Activated CD4-positive, alpha-beta memory T cell treated with anti-CD3 and anti-CD28 coated beads, Interleukin-2, amount 10 ng/mL, durations not matched to agents 7 days and 5 days (primary cell): ENCODE results near the gene LRRC56. TPM values are rescaled to one million over a fixed set of nuclear protein-coding genes. Genes with fewer than 3 reads are reported as not detected.

Source experiments
- CTCF ChIA-PET: fragments of 350-600 bp; sonication (Branson Sonifier 250); formaldehyde crosslinking; loops from one replicate; lab custom pipeline; 2021; ENCODE audit warnings: antibody characterized with exemption, inconsistent platforms; lab: Charles Lee
- POLR2A ChIA-PET: fragments of 350-600 bp; sonication (Branson Sonifier 250); formaldehyde crosslinking; loops from one replicate; lab custom pipeline; 2021; ENCODE audit warnings: antibody characterized with exemption; lab: Charles Lee
- DNase-seq: peaks from one replicate; pipeline ENCODE4 v3.0.0-alpha.2; 2020
- H3K27ac Mint-ChIP-seq: one replicate; pipeline ENCODE4 v1.8.0; 2021; ENCODE audit warnings: mild to moderate bottlenecking, mixed read lengths
- H3K27me3 Mint-ChIP-seq: one replicate; pipeline ENCODE4 v1.8.0; 2021; ENCODE audit warnings: mixed read lengths
- H3K36me3 Mint-ChIP-seq: one replicate; pipeline ENCODE4 v1.8.0; 2021; ENCODE audit warnings: low read depth, mixed read lengths
- H3K4me1 Mint-ChIP-seq: one replicate; pipeline ENCODE4 v1.8.0; 2021; ENCODE audit warnings: mixed read lengths
- H3K4me3 Mint-ChIP-seq: one replicate; pipeline ENCODE4 v1.8.0; 2021; ENCODE audit warnings: mild to moderate bottlenecking, mixed read lengths
- H3K9me3 Mint-ChIP-seq: one replicate; pipeline ENCODE4 v1.8.0; 2021; ENCODE audit warnings: mixed read lengths
- total RNA-seq, 2 experiments: library from RNA; stranded (reverse); gene quantifications; one replicate each; pipeline ENCODE4 v1.2.3, GENCODE V29; 2021

LRRC56 gene
- total RNA-seq, 2 experiments from 2014 or later, result 2.2 to 2.5 TPM

- H3K27me3 Mint-ChIP-seq, result no peaks in the 10 kb centered on the region
- H3K27ac Mint-ChIP-seq, result no peak overlapping the region
- no peak overlapping the region for H3K4me3 Mint-ChIP-seq
- H3K4me1 Mint-ChIP-seq, result peaks cover 19% of the 10 kb centered on the region
- DNase-seq, result no peak
- no peaks in the 10 kb centered on the region for H3K9me3 Mint-ChIP-seq
- peaks cover 51% of the 10 kb centered on the region for H3K36me3 Mint-ChIP-seq
- ChIA-PET CTCF (no interaction called here), POLR2A (no interaction called here)
These were observed 40.3 kb upstream of the LRRC56 start for GRCh38 chr11:496834-497564.

GRCh38 chr11:497565-498296 is 39.6 kb upstream of the LRRC56 start:
- peak overlapping the region; percentile 38 for H3K27ac Mint-ChIP-seq
- no peak for DNase-seq
- no peak overlapping the region for H3K4me3 Mint-ChIP-seq
- H3K9me3 Mint-ChIP-seq, result no peaks in the 10 kb centered on the region
- ChIA-PET CTCF (no interaction called here), POLR2A (interaction anchor here (1.1 kb wide), 1 partner anchor 9 kb away, joined by 5 read pairs; the partner anchor contains the start of gene RNH1)
- H3K4me1 Mint-ChIP-seq, result peaks cover 22% of the 10 kb centered on the region
- peaks cover 51% of the 10 kb centered on the region for H3K36me3 Mint-ChIP-seq
- H3K27me3 Mint-ChIP-seq, result no peaks in the 10 kb centered on the region

- Mint-ChIP-seq H3K4me1 (peaks cover 29% of the 10 kb centered on the region), H3K4me3 (no peak overlapping the region), H3K36me3 (peaks cover 51% of the 10 kb centered on the region), H3K27ac (no peak overlapping the region), H3K9me3 (no peaks in the 10 kb centered on the region), H3K27me3 (no peaks in the 10 kb centered on the region)
- no peak for DNase-seq
- ChIA-PET CTCF (no interaction called here), POLR2A (interaction anchor here (1.1 kb wide), 1 partner anchor 8 kb away, joined by 5 read pairs; the partner anchor contains the start of gene RNH1)
These were observed 38.8 kb upstream of the LRRC56 start for GRCh38 chr11:498297-499181.

- CTCF ChIA-PET, result no interaction called here
These were observed 37.9 kb upstream of the LRRC56 start for GRCh38 chr11:499201-500076.

GRCh38 chr11:501001-501682 is 36.2 kb upstream of the LRRC56 start:
- H3K27ac Mint-ChIP-seq, result no peak overlapping the region

More at GRCh38 chr11:499201-500076, 37.9 kb upstream of the LRRC56 start:
- DNase-seq, result no peak
- no peaks in the 10 kb centered on the region for H3K9me3 Mint-ChIP-seq
- peaks cover 33% of the 10 kb centered on the region for H3K4me1 Mint-ChIP-seq
- POLR2A ChIA-PET, result interaction anchor here (1.1 kb wide), 2 partner anchors 7 to 43 kb away, joined by 3 to 5 read pairs; partner anchors contain the start of gene RNH1
- peaks cover 48% of the 10 kb centered on the region for H3K36me3 Mint-ChIP-seq
- H3K27ac Mint-ChIP-seq, result no peak overlapping the region
- H3K4me3 Mint-ChIP-seq, result no peak overlapping the region
- no peaks in the 10 kb centered on the region for H3K27me3 Mint-ChIP-seq

GRCh38 chr11:501683-502287 is 35.5 kb upstream of the LRRC56 start:
- Mint-ChIP-seq H3K4me3 (no peak overlapping the region), H3K27me3 (no peaks in the 10 kb centered on the region), H3K9me3 (no peaks in the 10 kb centered on the region), H3K27ac (peak overlapping the region; percentile 31), H3K4me1 (peaks cover 46% of the 10 kb centered on the region), H3K36me3 (peaks cover 43% of the 10 kb centered on the region)
- ChIA-PET CTCF (no interaction called here), POLR2A (interaction anchor here (1.5 kb wide), 1 partner anchor 52 kb away, joined by 9 read pairs; the partner anchor contains the start of gene PTDSS2)
- DNase-seq, result no peak

More at GRCh38 chr11:501001-501682, 36.2 kb upstream of the LRRC56 start:
- H3K36me3 Mint-ChIP-seq, result peaks cover 42% of the 10 kb centered on the region
- H3K27me3 Mint-ChIP-seq, result no peaks in the 10 kb centered on the region
- H3K4me3 Mint-ChIP-seq, result no peak overlapping the region
- ChIA-PET CTCF (no interaction called here), POLR2A (interaction anchor here (1.5 kb wide), 1 partner anchor 52 kb away, joined by 9 read pairs; the partner anchor contains the start of gene PTDSS2)
- H3K9me3 Mint-ChIP-seq, result no peaks in the 10 kb centered on the region
- no peak for DNase-seq
- H3K4me1 Mint-ChIP-seq, result peaks cover 45% of the 10 kb centered on the region

- Mint-ChIP-seq H3K4me3 (no peak overlapping the region), H3K27ac (peak overlapping the region; percentile 81), H3K27me3 (no peaks in the 10 kb centered on the region)
These were observed 34.8 kb upstream of the LRRC56 start for GRCh38 chr11:502288-503178.

GRCh38 chr11:503179-503981 is 33.9 kb upstream of the LRRC56 start:
- DNase-seq, result peak; percentile 72
- ChIA-PET CTCF (interaction anchor here (2.2 to 2.3 kb wide), 2 partner anchors 15 to 53 kb away, joined by 9 to 10 read pairs; partner anchors contain the start of gene PTDSS2), POLR2A (interaction anchor here (1.0 to 4.9 kb wide), 9 partner anchors 32 to 186 kb away, joined by 3 to 56 read pairs (median 6); partner anchors contain the start of genes ANO9, HRAS, PTDSS2 and SIGIRR)
- H3K36me3 Mint-ChIP-seq, result peaks cover 28% of the 10 kb centered on the region
- H3K27me3 Mint-ChIP-seq, result no peaks in the 10 kb centered on the region
- peak overlapping the region; percentile 85 for H3K27ac Mint-ChIP-seq
- H3K4me3 Mint-ChIP-seq, result peak overlapping the region; percentile 95
- H3K9me3 Mint-ChIP-seq, result no peaks in the 10 kb centered on the region
- peaks cover 43% of the 10 kb centered on the region for H3K4me1 Mint-ChIP-seq

More at GRCh38 chr11:502288-503178, 34.8 kb upstream of the LRRC56 start:
- ChIA-PET POLR2A (interaction anchor here (1.0 to 4.9 kb wide), 6 partner anchors 33 to 147 kb away, joined by 3 to 56 read pairs (median 6); partner anchors contain the start of genes ANO9 and PTDSS2), CTCF (no interaction called here)
- peaks cover 36% of the 10 kb centered on the region for H3K36me3 Mint-ChIP-seq
- DNase-seq, result no peak
- no peaks in the 10 kb centered on the region for H3K9me3 Mint-ChIP-seq
- H3K4me1 Mint-ChIP-seq, result peaks cover 41% of the 10 kb centered on the region

GRCh38 chr11:504053-504993 is 33.0 kb upstream of the LRRC56 start:
- H3K27ac Mint-ChIP-seq, result peak overlapping the region; percentile 99
- POLR2A ChIA-PET, result interaction anchor here (1.2 to 4.9 kb wide), 10 partner anchors 31 to 187 kb away, joined by 3 to 56 read pairs (median 6); partner anchors contain the start of genes ANO9, HRAS, PTDSS2 and SIGIRR

More at GRCh38 chr11:504053-504993, 33.0 kb upstream of the LRRC56 start:
- peaks cover 43% of the 10 kb centered on the region for H3K4me1 Mint-ChIP-seq
- peak; percentile 29 for DNase-seq
- no peaks in the 10 kb centered on the region for H3K27me3 Mint-ChIP-seq
- no peaks in the 10 kb centered on the region for H3K9me3 Mint-ChIP-seq
- H3K4me3 Mint-ChIP-seq, result peak overlapping the region; percentile 95
- H3K36me3 Mint-ChIP-seq, result peaks cover 23% of the 10 kb centered on the region
- CTCF ChIA-PET, result interaction anchor here (1.3 to 2.3 kb wide), 3 partner anchors 14 to 56 kb away, joined by 4 to 10 read pairs (median 9); partner anchors contain the start of gene PTDSS2
